Esophagus squamous epithelium (tissue), 5 donors: ENCODE measurements around the gene CDH16. TPM values are rescaled to one million over a fixed set of nuclear protein-coding genes. Genes with fewer than 3 reads are reported as not detected.

Experiments
- DNase-seq: peaks from one replicate; lab custom pipeline; 2025; lab: John Stamatoyannopoulos, UW
- H3K27ac ChIP-seq, 4 donors: fragments of 200-600 bp; sonication (generic); one replicate each; pipeline ENCODE4 v1.5.1; 2016 to 2019; ENCODE audit warnings: mild to moderate bottlenecking in 1 of 4
- H3K27me3 ChIP-seq, 4 donors: fragments of 200-600 bp; sonication (generic); 1 replicate in 3 of 4; 2 replicates in 1 of 4; pipeline versions ENCODE4 v1.5.1 to v1.6.0; 2017 to 2021; ENCODE audit warnings: antibody characterized with exemption in 1 of 4
- H3K36me3 ChIP-seq, 3 donors: fragments of 200-600 bp; sonication (generic); one replicate each; pipeline ENCODE4 v1.5.1; 2016 to 2019
- H3K4me1 ChIP-seq, 3 donors: fragments of 200-600 bp; sonication (generic); one replicate each; pipeline ENCODE4 v1.5.1; 2017 to 2019
- H3K4me3 ChIP-seq, 4 donors: fragments of 200-600 bp; sonication (generic); 1 replicate in 3 of 4; 2 replicates in 1 of 4; pipeline ENCODE4 v1.5.1; 2016 to 2019; ENCODE audit warnings: mild to moderate bottlenecking in 2 of 4, moderate library complexity in 1 of 4
- H3K9me3 ChIP-seq, 3 donors: fragments of 200-600 bp; sonication (generic); one replicate each; pipeline ENCODE4 v1.5.1; 2016 to 2019
- CTCF ChIP-seq, 6 experiments: fragments of 450-650 bp in 4 of 6; fragments of 200-600 bp in 2 of 6; sonication (generic) in 2 of 6; IDR thresholded peaks; one replicate each; pipeline ENCODE4 v1.5.1; 2016 to 2019; ENCODE audit warnings: antibody characterized with exemption in 6 of 6, mild to moderate bottlenecking in 4 of 6, moderate library complexity in 4 of 6
- POLR2A ChIP-seq, 4 donors: fragments of 450-650 bp; IDR thresholded peaks; one replicate each; pipeline ENCODE4 v1.6.1; 2017; ENCODE audit warnings: antibody characterized with exemption in 4 of 4, mild to moderate bottlenecking in 4 of 4, moderate library complexity in 3 of 4
- WGBS, 2 donors: methylation state at CpG; one replicate each; pipeline ENCODE4 v1.1.5; 2018; 5-methylcytosine and 5-hydroxymethylcytosine counted together
- intact Hi-C: fragments of 100-400 bp; cut with DNase I; formaldehyde crosslinking; loops from one replicate; pipeline ENCODE4 v1.15.0; 2022
- total RNA-seq, 4 donors: library from RNA; depleted of rRNA; stranded (reverse); fragments of >200 nt; gene quantifications; one replicate each; pipeline ENCODE4 v1.1.0, GENCODE V29; 2016
- donor health status: DM: yes; HTN: yes; CAD: no.

The CDH16 gene
- total RNA-seq, 4 donors from 2014 or later = 1.9 to 6.3 (median 4.1) TPM

- Histone ChIP-seq H3K4me1 (peaks cover 32 to 85% (median 36%) of the 10 kb centered on the region in 3 donors), H3K27me3 (no peaks in the 10 kb centered on the region), H3K9me3 (no peaks in the 10 kb centered on the region), H3K27ac (peak within 1 kb of the TSS; percentile 97 to 100 (median 98)), H3K4me3 (peak within 1 kb of the TSS; percentile 78 to 100 (median 92)), H3K36me3 (peaks cover 0 to 42% (median 16%) of the 10 kb centered on the region in 3 donors)
- 0% methylated on average over 13 to 22 of the region's 76 CpGs for WGBS, 2 donors
- intact Hi-C loops = loop anchor here (5.0 kb wide), 1 partner anchor 37 kb away; no protein-coding TSS in a partner anchor
- no peak for DNase-seq
- peak in 3 of 4 donors; percentile 79 to 94 (median 83) for TF ChIP-seq POLR2A (IDR thresholded peaks at IDR 0.05)
- TF ChIP-seq CTCF (IDR thresholded peaks at IDR 0.05) = peak in 1 of 6 experiments; percentile 26
Observed at GRCh38 chr16:66934138-66934838, 15.6 kb upstream of the CDH16 start, which contains the start of gene CIAO2B. Gene CIAO2B (minus strand): TSS chr16:66934402. CDS start chr16:66934364, 38 bp downstream.

- Histone ChIP-seq H3K36me3 (peaks cover 0 to 37% (median 11%) of the 10 kb centered on the region in 3 donors), H3K4me1 (peaks cover 32 to 86% (median 39%) of the 10 kb centered on the region in 3 donors)
- TF ChIP-seq CTCF (IDR thresholded peaks at IDR 0.05) (no peak), POLR2A (IDR thresholded peaks at IDR 0.05) (no peak)
Observed at GRCh38 chr16:66933776-66934137, 15.1 kb upstream of the CDH16 start.

GRCh38 chr16:66932076-66932475 is 13.4 kb upstream of the CDH16 start:
- Histone ChIP-seq H3K4me1 (peaks cover 33 to 86% (median 38%) of the 10 kb centered on the region in 3 donors), H3K27me3 (no peaks in the 10 kb centered on the region), H3K4me3 (no peak overlapping the region), H3K36me3 (peaks cover 0 to 20% (median 0%) of the 10 kb centered on the region in 3 donors), H3K9me3 (no peaks in the 10 kb centered on the region), H3K27ac (peak overlapping the region in 2 of 4 donors; percentile 98 to 100)
- intact Hi-C loops = loop anchor here (5.0 kb wide), 1 partner anchor 35 kb away; no protein-coding TSS in a partner anchor
- TF ChIP-seq CTCF (IDR thresholded peaks at IDR 0.05) (no peak), POLR2A (IDR thresholded peaks at IDR 0.05) (no peak)
- DNase-seq = no peak
- 85 to 94% methylated on average over 3 to 4 of the region's 4 CpGs for whole genome bisulfite sequencing, 2 donors

More at GRCh38 chr16:66933776-66934137, 15.1 kb upstream of the CDH16 start:
- 0 to 3% methylated on average over 6 to 11 of the region's 12 CpGs for whole genome bisulfite sequencing, 2 donors
- H3K9me3 ChIP-seq = no peaks in the 10 kb centered on the region
- H3K4me3 ChIP-seq = peak overlapping the region; percentile 78 to 100 (median 92)
- DNase-seq = no peak
- no peaks in the 10 kb centered on the region for H3K27me3 ChIP-seq
- intact Hi-C loops = loop anchor here (5.0 kb wide), 1 partner anchor 36 kb away; no protein-coding TSS in a partner anchor
- H3K27ac ChIP-seq = peak overlapping the region; percentile 97 to 100 (median 98)

- TF ChIP-seq POLR2A (IDR thresholded peaks at IDR 0.05) = no peak
- no peak for TF ChIP-seq CTCF (IDR thresholded peaks at IDR 0.05)
- peaks cover 33 to 86% (median 37%) of the 10 kb centered on the region in 3 donors for H3K4me1 ChIP-seq
- intact Hi-C loops = loop anchor here (5.0 kb wide), 1 partner anchor 34 kb away; no protein-coding TSS in a partner anchor
Observed at GRCh38 chr16:66931665-66932064, 13.0 kb upstream of the CDH16 start.

GRCh38 chr16:66930189-66930588 is 11.5 kb upstream of the CDH16 start:
- Histone ChIP-seq H3K9me3 (no peaks in the 10 kb centered on the region), H3K27me3 (peaks cover 0 to 8% (median 0%) of the 10 kb centered on the region in 4 donors), H3K4me1 (peaks cover 23 to 86% (median 31%) of the 10 kb centered on the region in 3 donors), H3K27ac (peak overlapping the region; percentile 5 to 77 (median 49)), H3K36me3 (peaks cover 0 to 18% (median 0%) of the 10 kb centered on the region in 3 donors), H3K4me3 (no peak overlapping the region)
- no peak for DNase-seq
- 60 to 100% methylated on average over 1 to 3 of the region's 4 CpGs for WGBS, 2 donors
- no peak for TF ChIP-seq POLR2A (IDR thresholded peaks at IDR 0.05)
- TF ChIP-seq CTCF (IDR thresholded peaks at IDR 0.05) = no peak
- intact Hi-C loops = loop anchor here (5.0 kb wide), 1 partner anchor 33 kb away; no protein-coding TSS in a partner anchor

More at GRCh38 chr16:66931665-66932064, 13.0 kb upstream of the CDH16 start:
- H3K36me3 ChIP-seq = peaks cover 0 to 18% (median 0%) of the 10 kb centered on the region in 3 donors
- DNase-seq = no peak
- peak overlapping the region in 1 of 4 donors; percentile 98 for H3K27ac ChIP-seq
- no peaks in the 10 kb centered on the region for H3K9me3 ChIP-seq
- H3K4me3 ChIP-seq = no peak overlapping the region
- H3K27me3 ChIP-seq = no peaks in the 10 kb centered on the region
- WGBS, 2 donors = 81 to 94% methylated on average over 2 of the region's 2 CpGs
